CD4-positive, alpha-beta T cell treated with Interleukin-15 for 1 hour (primary cell): ENCODE measurements around the gene CENPO.

Source experiments
- DNase-seq: peaks from one replicate; pipeline ENCODE4 v3.0.0-alpha.2; 2020

The CENPO gene

DNA sequence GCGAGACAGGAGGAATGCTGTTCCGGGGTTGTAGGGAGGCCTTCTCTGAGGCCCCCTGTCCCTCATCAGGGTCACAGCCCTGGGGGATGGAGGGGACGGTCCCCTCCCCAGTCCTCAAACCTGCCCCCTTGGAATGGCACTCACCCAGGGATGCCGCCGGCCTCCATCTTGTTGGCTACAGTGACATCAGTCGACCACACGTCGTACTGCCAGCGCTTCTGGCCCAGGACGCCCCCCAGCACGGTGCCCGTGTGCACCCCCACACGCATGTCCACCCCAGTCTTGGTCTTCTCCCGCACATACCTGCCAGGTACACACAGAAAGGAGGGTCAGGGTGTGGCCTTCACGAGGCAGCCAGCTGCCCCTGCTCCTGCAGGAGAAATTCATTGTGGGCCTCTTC lies 46.5 kb downstream of the CENPO start:
- no peak for DNase-seq

DNA sequence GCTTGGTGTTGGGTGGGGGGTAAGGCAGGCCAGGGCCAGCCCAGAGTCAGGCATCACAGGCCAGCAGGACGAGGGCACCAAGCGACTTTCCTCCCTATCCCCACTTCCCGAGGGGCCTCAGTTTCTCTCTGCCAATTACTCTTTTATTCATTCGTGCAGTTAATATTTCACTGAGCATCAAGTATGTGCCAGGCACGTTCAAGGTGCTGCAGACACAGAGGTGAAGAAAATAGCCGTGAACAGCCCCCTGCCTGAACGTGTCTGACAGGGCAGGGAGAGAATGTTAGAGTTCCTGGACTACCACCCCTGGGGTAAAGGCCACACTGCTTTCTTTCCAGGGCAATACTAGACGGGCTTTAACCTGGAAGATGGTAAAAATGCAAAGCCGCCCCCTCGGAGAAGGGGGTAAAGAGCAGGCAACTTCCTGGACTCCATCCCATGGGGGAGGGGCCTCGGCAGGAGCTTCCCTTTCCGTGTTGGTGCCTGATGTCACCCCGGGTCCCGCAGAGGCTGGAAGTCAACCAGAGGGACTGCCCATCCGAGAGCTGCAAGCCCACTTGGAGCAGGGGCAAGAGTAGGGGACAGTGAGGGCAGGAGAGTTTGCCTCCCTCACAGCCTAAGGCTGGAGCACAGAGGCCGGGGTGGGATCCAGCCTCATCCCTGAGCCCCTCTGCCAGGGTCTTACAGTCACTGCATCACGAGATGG lies 47.1 kb downstream of the CENPO start:
- no peak for DNase-seq

DNA sequence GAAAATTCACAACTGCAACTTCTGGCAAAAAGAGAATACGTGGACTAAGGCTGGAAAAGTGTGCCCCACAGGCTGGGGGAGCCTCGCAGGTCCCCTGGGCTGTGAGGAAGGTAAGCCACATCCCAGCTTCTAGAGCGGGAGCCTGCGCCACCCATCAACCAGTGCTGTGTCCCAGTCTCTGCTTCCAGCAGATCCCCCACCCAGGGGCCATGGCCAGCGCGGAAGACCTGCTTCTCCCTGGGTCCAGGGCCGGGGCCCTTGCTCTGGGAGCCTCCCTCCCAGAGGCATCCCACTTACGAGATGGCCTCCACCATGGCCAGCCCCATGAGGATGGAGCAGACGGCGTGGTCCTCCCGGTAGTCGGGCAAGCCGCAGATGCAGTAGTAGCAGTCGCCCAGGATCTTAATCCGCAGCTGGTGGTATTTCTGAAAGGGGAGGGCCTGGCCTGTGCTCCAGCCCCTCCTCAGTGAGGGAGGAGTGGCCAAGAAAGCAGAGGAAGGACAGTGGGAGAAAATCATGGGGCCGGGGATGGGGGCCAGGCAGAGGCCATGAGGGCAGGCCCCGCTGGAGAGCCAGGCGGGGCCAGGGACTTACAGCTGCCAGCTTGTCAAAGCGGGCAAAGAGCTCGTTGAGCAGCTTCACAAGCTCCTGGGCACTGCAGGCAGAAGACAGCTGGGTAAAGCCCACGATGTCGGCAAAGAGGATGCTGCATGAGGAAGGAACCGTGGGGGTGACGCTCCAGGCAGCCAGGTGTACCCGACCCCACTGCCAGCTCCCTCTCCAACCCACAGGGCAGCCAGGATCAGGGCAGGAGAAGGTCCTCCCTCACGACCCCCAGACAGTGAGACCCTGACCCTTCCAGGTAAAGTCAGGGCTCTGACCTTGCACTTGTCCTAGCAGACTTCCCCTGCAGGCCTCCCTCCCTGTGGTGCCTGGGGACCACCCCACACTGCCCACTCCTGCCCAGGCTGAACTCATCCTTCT lies 48.0 kb downstream of the CENPO start:
- no peak for DNase-seq

DNA sequence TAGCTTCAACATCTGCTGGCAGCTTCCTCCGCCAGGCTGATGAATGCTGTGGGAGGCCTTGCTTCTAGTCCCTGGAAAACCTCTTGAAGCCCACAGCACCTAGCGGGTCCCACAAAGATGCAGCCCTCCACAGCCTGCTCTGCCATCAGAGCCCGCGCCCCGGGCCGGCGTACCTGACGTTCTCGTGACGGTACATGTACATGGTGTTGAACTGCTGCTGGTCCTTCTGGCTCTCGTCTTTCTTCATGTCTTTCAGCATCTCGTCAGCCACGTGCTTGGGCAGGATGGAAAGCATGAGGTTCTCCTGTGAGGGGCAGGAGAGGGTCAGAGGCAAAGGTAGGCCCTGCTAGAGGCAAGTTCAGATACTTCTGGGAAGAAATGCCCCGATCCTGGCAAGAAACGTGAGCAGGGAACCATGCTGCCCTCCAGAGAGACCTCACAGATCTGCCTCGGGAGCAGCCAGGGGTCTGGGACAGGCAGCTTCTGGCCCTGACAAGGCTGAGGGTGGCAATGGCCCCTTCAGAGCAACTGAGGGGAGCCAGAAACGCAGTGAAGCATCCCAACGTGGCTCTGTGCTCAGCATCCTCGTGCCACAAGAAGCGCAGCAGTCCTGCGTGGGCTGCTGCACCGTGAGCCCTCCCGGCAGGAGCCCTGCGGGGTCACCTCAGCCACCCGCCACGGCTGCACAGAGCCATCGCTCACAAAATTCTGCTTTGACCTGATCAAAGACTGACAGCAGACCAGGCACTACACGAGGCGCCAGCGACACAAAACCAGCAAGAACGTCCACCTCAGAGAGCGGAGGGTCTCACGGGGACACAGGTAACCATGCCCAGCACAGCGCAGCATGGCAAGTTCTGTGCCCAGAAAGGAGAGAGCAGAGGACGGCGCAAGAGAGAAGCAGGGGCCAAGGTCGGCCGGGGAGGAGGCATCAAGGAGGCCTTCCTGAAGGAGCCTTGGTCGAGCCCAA lies 49.1 kb downstream of the CENPO start:
- no peak for DNase-seq

DNA sequence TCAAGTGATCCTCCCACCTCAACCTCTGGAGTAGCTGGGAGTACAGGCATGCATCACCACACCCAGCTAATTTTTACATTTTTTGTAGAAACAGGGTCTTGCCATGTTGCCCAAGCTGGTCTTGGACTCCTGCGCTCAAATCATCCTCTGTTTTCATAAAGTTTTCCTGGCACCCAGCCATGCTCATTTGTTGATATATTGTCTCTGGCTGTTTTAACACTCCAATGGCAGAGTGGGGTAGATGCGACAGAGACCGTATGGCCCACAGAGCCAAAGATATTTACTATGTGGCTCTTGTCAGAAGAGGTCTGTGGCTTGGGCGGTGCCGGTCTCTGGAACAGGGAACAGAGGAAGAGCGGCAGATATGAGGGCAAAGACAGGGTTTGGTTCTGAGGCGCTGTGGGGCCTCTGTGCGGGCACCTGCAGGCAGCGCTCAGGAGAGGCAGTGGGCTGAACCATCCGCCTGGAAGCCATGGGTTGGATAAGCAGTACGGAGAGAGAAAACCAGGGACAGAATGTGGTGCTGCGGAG lies 50.2 kb downstream of the CENPO start:
- DNase-seq: no peak

DNA sequence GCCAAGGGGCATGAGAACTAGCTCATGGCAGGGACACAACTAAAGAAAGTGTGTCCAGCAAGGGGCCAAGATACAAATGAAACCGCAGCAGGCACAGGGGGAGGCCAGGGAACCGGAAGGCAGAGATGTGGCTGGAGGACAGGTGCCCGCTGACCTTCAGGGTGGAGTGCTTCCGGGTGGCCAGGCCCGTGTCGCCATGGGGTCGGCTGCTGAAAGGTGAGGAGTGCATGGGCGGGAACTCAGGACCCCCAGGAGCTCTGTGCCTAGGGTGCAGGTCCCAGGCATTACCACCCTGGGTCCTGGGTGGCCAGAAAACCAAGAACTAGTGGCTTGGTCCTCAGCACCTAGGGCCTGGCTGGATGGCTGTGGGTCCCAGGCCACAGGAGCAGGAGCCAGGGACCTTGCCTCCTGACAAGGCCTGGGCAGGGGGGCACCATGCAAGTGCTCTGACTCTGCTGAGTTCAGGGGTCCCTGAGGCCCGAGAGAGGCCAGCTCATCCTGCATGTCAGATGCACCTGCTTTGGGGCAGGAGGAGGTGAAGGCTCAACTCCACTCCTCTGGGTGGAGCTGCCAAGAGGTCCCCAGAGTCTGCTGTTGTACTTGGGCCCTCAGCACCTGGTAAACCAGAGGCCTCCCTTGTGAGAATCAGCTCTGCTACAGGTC lies 50.9 kb downstream of the CENPO start:
- no peak for DNase-seq

DNA sequence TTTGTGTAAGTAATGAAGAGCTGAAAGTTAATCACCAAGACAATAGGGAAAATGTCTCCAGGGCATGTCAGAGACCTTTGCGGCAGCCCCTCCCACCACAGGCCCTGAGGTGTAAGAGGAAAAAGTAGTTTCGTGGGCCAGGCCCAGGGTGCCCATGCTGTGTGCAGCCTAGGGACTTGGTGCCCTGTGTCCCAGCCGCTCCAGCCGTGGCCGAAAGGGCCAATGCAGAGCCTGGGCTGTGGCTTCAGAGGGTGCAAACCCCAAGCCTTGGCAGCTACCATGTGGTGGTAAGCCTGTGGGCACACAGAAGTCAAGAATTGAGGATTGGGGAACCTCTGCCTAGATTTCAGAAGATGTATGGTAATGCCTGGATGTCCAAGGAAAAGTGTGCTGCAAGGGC lies 52.5 kb downstream of the CENPO start:
- DNase-seq: no peak

DNA sequence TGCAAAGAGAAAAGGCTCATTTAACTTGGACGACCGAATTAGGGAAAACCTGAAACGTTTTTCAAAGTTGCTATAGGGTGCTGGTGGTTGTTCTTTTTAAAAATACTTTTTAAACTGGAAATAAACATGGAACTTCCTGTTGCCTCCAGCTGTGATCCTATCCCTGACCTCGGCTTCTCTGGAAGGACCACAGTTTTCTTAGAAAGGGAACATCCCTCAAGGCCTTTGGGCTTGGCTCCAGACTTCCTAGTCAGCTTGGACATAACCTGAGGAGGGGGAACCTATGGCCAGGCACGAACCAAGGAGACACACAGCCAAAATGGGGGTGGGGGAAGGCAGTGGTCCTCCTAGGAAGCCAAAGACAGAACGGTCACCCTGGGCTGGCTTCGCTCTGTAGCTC lies 57.7 kb downstream of the CENPO start:
- no peak for DNase-seq

DNA sequence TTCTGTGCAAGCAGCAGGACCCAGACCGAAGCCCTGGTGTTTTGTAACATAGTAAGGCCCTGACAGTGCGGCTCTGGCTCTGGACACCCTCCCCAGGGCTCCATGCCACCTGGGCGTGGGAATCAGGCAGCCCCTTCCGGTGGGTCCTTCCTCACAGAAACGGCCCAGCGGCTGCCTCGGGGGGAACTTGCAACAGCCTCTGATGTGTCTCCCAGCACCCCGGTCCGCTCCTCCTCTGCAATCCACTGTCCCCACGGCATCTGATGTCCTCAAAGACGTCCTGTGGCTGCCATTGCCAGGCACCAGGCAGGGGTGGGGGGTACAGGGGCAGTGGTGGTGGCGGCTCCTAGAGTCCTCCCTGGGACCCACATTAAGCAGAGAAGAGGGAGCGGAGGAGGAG lies 58.8 kb downstream of the CENPO start:
- DNase-seq: no peak

DNA sequence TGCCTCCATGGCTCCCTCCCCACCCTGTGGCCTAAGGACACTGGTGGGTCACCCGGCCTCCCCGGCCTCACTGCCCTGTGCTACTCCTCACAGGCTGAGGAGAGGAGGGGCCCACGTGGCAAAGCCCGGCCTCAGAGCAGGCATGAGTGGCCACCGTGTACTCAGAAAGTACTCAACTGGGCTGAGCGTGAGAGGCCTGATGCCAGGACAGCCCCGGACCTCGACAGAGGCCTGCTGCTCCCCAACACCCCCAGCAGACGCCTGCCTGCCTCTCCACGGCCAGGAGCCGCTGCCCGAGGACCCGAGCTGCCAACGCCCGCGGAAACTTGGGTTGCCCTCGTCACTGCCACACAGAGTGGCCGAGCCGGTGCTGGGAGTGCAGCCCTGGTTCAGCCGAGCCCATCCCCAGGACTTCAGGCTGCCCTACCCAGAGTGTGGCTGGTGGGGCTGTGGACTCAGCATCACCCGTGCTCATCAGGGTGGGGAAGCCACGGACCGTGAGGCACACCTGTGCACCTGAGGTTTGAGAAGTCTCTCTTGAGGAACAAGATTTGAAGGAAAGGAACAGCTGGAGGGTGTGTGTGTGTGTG lies 59.3 kb downstream of the CENPO start:
- no peak for DNase-seq

DNA sequence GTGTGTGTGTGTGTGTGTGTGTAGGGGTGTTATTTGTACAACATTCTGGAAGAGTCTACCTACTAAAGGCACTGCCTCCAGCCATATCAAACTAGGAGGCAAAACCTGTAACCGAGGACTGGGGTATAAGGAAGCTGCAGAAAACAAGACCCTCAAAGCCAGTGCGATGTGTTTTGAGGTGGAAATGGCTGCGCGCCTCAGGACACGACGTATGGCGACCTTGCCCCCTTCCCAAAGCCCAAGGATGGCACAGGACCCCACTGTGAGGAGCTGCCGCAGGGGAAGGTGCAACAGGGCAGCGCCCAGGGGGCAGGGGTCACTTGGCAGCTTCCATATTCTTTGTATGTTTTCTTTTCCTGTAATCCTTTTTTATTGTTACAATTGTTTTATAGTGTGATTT lies 59.8 kb downstream of the CENPO start:
- DNase-seq: no peak

DNA sequence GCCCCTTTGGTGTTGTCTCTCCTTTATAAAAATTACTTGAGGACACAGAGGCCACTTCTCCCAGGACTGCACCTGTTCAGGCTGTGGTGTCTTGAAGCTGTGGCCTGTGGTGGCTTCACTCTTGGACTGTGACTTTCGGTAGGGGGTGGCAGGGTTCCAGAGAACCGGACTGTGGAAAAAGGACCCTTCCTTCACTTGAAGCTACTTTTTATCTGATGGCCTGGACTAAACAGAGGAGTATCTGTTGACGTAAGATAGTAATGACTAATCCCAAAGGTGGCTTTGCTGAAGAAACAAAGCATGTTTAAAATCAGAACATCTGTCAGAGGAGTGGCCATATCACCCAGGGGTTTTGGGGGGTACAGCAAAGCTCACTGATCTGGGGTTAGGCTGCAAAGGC lies 60.8 kb downstream of the CENPO start:
- DNase-seq: no peak

DNA sequence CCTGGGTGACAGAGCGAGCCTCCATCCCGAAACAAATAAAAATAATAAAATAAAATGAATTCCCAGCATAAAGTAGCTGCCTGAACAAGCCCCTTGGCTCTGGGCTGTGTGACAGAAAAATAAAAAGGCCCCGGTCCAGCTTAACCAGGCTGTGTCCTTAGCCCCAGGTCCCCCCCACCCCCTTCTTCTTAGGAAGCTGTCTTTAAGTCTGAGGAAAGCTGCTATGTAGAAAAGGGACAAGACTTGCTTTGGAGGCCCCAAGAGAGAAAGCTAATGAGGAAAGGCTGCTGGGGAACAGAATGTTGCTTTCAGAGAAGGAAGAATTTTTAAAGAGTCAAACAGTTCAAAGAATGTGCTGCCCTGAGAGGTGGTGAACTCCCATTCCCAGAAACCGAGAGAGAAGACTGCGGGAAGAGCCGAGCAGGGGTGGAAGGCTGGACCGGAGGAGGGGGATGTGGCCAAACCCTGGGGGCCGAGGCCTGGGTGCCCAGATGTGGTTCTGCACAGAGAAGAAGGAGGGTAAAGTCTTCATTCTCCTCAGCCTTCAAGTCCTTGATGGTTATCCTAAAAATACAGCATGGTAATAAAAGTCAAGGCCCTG lies 61.9 kb downstream of the CENPO start:
- DNase-seq: no peak

DNA sequence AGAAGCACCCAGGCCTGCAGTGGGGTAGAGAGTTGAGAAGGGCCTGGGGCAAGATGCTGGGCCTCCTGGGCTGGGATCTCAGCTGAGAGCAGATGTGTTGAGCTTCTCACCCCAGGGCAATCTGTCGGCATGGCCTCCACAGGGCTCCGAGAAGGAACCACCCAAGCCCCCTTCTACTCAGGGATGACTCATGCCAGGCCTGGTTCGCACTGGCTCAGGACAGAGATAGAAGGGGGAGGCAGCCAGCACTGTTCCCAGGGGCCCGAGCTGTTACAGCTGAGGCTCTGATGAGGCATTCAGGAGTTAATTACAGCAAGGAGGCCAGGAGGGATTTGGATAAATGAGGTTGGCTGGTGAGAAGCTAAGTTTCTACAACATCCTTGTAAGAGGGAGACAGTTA lies 62.5 kb downstream of the CENPO start:
- no peak for DNase-seq

DNA sequence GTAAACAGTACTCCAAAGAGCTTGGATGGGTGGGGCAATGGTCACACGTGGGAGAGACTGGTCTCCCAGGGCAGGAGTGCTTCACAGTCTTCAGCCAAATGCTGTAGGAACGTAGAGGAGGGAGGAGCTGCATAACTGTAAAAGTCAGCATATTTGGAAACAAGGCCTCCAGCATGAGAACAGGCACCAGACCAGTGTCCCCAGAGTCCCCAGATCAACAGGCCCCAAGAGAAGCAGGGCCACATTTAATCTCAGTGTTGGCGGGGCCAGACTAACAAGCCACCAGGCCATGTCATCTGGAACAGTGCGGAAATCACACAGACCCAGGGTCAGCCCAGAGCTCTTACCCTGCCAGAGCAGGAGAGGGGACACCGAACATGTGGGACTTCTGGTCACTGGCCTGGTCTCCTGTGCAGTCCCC lies 63.6 kb downstream of the CENPO start:
- no peak for DNase-seq

DNA sequence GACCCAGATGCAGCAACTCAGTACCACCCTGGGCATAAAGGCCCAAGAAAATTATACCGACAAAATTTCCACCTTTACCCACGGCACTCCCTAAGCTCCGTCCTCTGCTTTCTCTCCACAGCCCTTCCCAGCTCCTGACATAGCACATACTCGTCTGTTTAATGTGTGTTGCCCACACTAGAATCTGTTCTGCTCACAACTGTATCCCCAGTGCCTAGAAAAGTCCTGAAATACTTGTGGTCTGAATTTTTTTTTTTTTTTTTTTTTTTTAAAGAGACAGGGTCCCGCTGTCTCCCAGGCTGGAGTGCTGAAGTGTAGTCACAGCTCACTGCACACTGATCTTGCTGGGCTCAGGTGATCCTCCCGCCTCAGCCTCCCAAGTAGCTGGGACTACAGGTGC lies 64.5 kb downstream of the CENPO start:
- no peak for DNase-seq

DNA sequence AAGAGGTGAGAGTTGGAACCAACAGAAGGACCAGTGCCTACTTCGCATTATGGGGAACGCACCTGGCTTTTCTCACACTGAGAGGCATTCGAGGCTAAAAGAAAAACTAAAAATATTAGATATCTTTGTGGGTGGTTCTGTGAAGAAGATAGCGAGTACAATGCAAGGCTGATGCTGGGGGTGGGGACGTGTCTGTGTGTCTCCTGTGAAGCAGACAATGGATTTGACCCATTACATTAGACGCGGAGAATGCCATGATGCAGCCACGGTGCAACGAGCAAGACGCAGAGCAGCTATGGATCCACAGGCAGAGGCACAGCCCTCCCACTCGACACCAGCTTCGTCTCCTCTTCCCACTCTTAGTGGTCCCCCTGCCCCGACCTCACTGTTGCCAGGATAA lies 65.8 kb downstream of the CENPO start:
- no peak for DNase-seq

DNA sequence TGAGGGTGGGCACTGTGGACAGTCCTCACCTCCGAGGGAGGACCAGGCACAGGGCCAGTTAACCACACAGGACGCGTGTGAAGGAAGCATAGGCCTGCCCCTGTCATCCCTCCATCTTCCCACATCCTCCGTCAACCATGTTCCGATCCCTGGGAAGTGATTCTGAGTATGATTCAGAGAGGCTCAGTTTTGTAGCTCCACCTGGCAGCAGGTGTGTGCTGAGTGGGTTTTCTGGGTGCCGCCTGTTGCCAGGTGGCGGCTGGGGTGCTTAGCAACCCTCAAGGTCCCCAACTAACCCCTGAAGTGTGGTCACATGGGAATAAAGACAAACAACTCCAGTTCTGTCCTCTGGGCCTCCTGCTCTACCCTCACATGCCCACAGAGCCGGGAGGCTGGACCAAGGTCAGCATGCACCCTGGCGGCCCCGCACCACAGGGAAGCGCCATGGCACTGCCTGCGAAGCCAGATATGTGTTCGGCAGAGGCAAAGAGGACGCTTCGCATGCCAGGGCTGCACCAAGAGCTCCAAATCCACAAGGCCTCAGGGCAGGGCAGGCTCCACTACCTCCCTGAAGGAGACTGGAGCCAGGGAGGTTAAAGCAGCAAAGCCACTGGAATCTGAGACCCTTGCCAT lies 66.9 kb downstream of the CENPO start:
- DNase-seq: no peak

DNA sequence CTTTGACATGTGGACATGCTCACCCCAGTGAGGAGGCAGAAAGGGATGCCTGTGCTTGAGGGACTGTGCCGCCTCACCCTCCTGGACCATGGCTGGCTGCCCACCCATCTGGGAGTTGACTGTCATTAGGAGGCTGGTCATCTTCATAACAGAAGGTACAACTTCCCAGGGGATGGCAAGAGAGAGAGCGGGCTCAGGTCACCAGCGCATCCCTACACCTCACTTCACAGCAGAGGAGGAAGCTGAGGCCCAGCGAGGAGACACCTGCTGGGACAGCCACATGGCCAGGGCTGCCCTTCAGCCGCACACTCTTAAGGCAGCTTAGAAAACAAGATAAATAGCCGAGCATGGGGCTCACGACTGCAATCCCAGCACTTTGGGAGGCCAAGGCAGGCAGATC lies 67.4 kb downstream of the CENPO start:
- DNase-seq: no peak

DNA sequence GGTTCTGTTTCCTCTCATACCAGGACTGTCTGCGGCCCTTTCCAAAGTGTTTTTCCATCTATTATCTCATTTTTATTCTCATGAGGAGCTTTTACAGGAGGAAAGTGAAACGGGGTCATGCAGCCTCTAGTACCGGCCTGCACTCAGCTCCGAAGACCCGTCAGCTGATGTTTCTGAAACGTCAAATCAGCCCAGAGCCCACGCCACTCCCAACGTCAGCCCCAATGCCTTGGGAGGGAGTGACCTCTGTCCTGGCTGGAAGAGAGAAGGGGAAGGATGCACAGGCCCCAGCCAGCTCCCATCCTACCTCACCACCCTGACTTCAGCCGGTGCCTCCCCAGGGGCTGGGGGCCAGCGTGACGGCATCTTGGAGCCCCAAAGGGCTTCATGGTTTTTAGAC lies 68.3 kb downstream of the CENPO start:
- no peak for DNase-seq

DNA sequence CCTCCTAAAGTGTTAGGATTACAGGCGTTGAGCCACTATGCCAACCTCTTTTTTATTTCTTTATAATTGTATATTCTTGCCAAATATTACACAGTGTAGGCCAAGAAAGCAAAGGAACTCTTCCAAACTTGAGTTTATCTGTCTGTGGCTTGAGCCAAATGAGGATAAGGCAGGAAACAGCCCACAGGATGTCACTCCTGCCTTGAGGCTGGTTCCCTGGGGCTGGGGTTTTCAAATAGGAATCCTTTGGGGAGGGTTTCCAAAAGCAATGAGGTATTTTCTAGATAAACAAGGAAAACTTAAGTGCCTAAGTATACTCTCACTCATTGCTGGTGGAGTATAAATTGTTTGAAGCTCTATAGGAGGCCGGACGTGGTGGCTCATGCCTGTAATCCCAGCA lies 70.4 kb downstream of the CENPO start:
- DNase-seq: no peak
